Smooth muscle cell (in vitro differentiated cells): ENCODE measurements around the gene CD34. TPM values are rescaled to one million over a fixed set of nuclear protein-coding genes. Genes with fewer than 3 reads are reported as not detected.

Source experiments
- DNase-seq: peaks from one replicate; lab custom pipeline; 2025; ENCODE audit not compliant: unreplicated experiment; lab: John Stamatoyannopoulos, UW
- H2AFZ ChIP-seq: fragments of 200-600 bp; sonication (generic); 2 replicates; pipeline ENCODE4 v1.6.0; 2016; ENCODE audit warnings: antibody characterized with exemption, low read depth, mild to moderate bottlenecking
- H3F3A ChIP-seq: fragments of 200-600 bp; sonication (generic); 2 replicates; pipeline ENCODE4 v1.6.0; 2017; ENCODE audit warnings: antibody characterized with exemption, low read depth
- H3K27ac ChIP-seq: fragments of 200-600 bp; sonication (generic); 2 replicates; pipeline ENCODE4 v1.5.1; 2016; ENCODE audit warnings: low read depth, mild to moderate bottlenecking
- H3K27me3 ChIP-seq: fragments of 200-600 bp; sonication (generic); 2 replicates; pipeline ENCODE4 v1.6.1; 2016; ENCODE audit warnings: low read depth, mild to moderate bottlenecking
- H3K36me3 ChIP-seq: fragments of 200-600 bp; sonication (generic); 2 replicates; pipeline ENCODE4 v1.5.1; 2016; ENCODE audit warnings: low read depth
- H3K4me1 ChIP-seq: fragments of 200-600 bp; sonication (generic); 2 replicates; pipeline ENCODE4 v1.5.1; 2016; ENCODE audit warnings: low read depth
- H3K4me2 ChIP-seq: fragments of 200-600 bp; sonication (generic); 2 replicates; pipeline ENCODE4 v1.6.0; 2016; ENCODE audit warnings: mild to moderate bottlenecking
- H3K4me3 ChIP-seq: fragments of 200-600 bp; sonication (generic); 2 replicates; pipeline ENCODE4 v1.5.1; 2016; ENCODE audit warnings: mild to moderate bottlenecking
- H3K79me2 ChIP-seq: fragments of 200-600 bp; sonication (generic); 2 replicates; pipeline ENCODE4 v1.6.0; 2016; ENCODE audit warnings: low read depth, mild to moderate bottlenecking
- H3K9ac ChIP-seq: fragments of 200-600 bp; sonication (generic); 2 replicates; pipeline ENCODE4 v1.6.0; 2016; ENCODE audit warnings: low read depth
- H3K9me3 ChIP-seq: fragments of 200-600 bp; sonication (generic); replicated peaks from 2 replicates; pipeline ENCODE4 v1.5.1; 2016; ENCODE audit warnings: low read depth
- H4K20me1 ChIP-seq: fragments of 200-600 bp; sonication (generic); 2 replicates; pipeline ENCODE4 v1.6.0; 2016; ENCODE audit warnings: low read depth
- WGBS: methylation state at CpG from one replicate; pipeline ENCODE4 v1.1.7; 2016; ENCODE audit warnings: low lambda C conversion rate; 5-methylcytosine and 5-hydroxymethylcytosine counted together
- polyA plus RNA-seq: library from polyadenylated mRNA; unstranded; fragments of >200 nt; fragmentation: Nextera tagmentation; extraction: Ambion mirVana; gene quantifications from 2 replicates; pipeline ENCODE4 v1.2.1, GENCODE V29; 2016
- total RNA-seq: library from RNA; depleted of rRNA; stranded (reverse); fragments of >200 nt; gene quantifications from 2 replicates; pipeline ENCODE4 v1.2.3, GENCODE V29; 2014
- TF ChIP-seq, protein P1 (sequence below): fragments of 200-600 bp; sonication (generic); IDR thresholded peaks from 2 replicates; pipeline ENCODE4 v1.5.1; 2017; ENCODE audit warnings: borderline replicate concordance, mild to moderate bottlenecking, antibody characterized with exemption; ENCODE audit not compliant: insufficient read depth, poor library complexity, severe bottlenecking

The CD34 gene
- total and polyA plus RNA-seq, 2 experiments from 2014 or later: not detected

- Histone ChIP-seq H4K20me1 (no peaks in the 10 kb centered on the region), H3K9ac (no peak overlapping the region), H3K27me3 (peaks cover 3% of the 10 kb centered on the region), H3F3A (no peaks in the 10 kb centered on the region), H3K4me2 (no peak overlapping the region), H3K9me3 (no peaks in the 10 kb centered on the region), H2AFZ (no peak overlapping the region), H3K79me2 (no peaks in the 10 kb centered on the region), H3K27ac (no peak overlapping the region), H3K36me3 (no peaks in the 10 kb centered on the region), H3K4me3 (no peak overlapping the region), H3K4me1 (no peaks in the 10 kb centered on the region)
- TF ChIP-seq, protein P1, sequence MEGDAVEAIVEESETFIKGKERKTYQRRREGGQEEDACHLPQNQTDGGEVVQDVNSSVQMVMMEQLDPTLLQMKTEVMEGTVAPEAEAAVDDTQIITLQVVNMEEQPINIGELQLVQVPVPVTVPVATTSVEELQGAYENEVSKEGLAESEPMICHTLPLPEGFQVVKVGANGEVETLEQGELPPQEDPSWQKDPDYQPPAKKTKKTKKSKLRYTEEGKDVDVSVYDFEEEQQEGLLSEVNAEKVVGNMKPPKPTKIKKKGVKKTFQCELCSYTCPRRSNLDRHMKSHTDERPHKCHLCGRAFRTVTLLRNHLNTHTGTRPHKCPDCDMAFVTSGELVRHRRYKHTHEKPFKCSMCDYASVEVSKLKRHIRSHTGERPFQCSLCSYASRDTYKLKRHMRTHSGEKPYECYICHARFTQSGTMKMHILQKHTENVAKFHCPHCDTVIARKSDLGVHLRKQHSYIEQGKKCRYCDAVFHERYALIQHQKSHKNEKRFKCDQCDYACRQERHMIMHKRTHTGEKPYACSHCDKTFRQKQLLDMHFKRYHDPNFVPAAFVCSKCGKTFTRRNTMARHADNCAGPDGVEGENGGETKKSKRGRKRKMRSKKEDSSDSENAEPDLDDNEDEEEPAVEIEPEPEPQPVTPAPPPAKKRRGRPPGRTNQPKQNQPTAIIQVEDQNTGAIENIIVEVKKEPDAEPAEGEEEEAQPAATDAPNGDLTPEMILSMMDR: no peak
- no peak for DNase-seq
- 87% methylated on average over 19 of the region's 19 CpGs for WGBS
Observed at GRCh38 chr1:207887542-207888201, 23.3 kb downstream of the CD34 start.

- H4K20me1 ChIP-seq: no peaks in the 10 kb centered on the region
- H3K4me2 ChIP-seq: no peak overlapping the region
Observed at GRCh38 chr1:207886227-207886626, 24.7 kb downstream of the CD34 start.

DNA sequence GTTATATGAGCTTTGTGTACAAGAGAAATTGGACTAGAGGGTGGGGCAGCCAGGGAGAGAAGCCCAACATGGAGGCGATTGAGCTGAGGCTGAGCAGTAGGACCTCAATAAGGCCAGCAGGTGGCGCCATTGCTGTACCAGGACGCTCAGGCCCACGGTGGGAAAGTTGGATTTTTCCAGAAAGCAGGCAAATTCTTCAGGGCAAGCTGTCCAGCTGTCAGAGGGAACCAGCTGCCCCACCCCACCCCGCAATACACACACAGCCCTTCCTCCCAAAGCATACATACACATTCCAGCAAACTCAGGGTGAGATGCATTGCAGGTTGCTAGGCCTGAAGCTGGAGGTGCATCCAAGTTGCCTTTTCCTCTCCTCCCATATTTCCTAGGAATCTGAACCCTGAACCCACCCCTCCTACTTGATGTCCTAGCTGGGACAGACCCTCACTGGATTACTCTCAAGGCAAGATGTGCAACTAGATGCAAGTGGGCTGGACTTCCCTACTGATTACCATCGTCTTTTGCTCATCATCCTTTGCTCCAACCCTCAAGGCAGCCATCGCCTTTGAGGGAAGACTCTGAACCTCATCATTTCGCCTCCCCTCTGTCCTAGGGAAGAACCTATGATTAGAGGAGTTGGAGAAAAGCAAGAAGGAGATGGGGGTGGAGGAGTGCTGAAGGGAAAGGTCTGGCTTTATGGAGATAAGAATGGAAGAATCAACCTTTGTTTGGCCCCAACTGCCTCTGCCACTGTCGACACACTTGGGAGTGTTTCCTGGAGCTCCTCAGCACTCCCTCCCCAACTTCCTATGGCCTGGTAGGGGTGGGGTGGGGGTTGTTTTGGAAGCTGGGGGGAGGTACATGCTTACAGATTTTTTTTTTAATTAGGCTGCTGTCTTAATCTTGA lies 25.5 kb downstream of the CD34 start:
- DNase-seq: peak; percentile 34

More at GRCh38 chr1:207886227-207886626, 24.7 kb downstream of the CD34 start:
- Histone ChIP-seq H3K79me2 (no peaks in the 10 kb centered on the region), H3K36me3 (no peaks in the 10 kb centered on the region), H3K9ac (no peak overlapping the region), H3K27ac (no peak overlapping the region), H3K4me1 (no peaks in the 10 kb centered on the region), H3F3A (no peaks in the 10 kb centered on the region), H3K4me3 (no peak overlapping the region), H3K9me3 (no peaks in the 10 kb centered on the region), H3K27me3 (peaks cover 3% of the 10 kb centered on the region), H2AFZ (no peak overlapping the region)
- 90% methylated on average over 1 of the region's 1 CpG for WGBS
- TF ChIP-seq, protein P1: no peak
- DNase-seq: no peak

More for the DNA sequence above, 25.5 kb downstream of the CD34 start:
- H3K4me1 ChIP-seq: no peaks in the 10 kb centered on the region
- H3K4me2 ChIP-seq: no peak overlapping the region
- no peak overlapping the region for H3K9ac ChIP-seq
- TF ChIP-seq, protein P1: peak; percentile 93
- no peak overlapping the region for H3K27ac ChIP-seq
- no peaks in the 10 kb centered on the region for H4K20me1 ChIP-seq
- H3K9me3 ChIP-seq: no peaks in the 10 kb centered on the region
- H3F3A ChIP-seq: no peaks in the 10 kb centered on the region
- no peaks in the 10 kb centered on the region for H3K36me3 ChIP-seq
- peaks cover 3% of the 10 kb centered on the region for H3K27me3 ChIP-seq
- H2AFZ ChIP-seq: peak overlapping the region; percentile 92
- 42% methylated on average over 9 of the region's 9 CpGs for WGBS
- H3K4me3 ChIP-seq: no peak overlapping the region
- H3K79me2 ChIP-seq: no peaks in the 10 kb centered on the region
